K562 (cell line): ENCODE data around the gene OPRL1. TPM values are rescaled to one million over a fixed set of nuclear protein-coding genes. Genes with fewer than 3 reads are reported as not detected.

Experiments
- ATF1 ChIP-seq, 2 experiments: fragments of 450-650 bp in 1 of 2; IDR thresholded peaks; 2 replicates each; pipeline ENCODE4 v1.6.1; 2016; ENCODE audit warnings: missing compliant biosample characterization in 1 of 2, missing genetic modification characterization in 1 of 2
- CBX2 ChIP-seq: fragments of 200-600 bp; sonication (generic); IDR thresholded peaks from one replicate; pipeline ENCODE4 v1.6.1; 2012; ENCODE audit warnings: mild to moderate bottlenecking, low read length, inconsistent platforms; ENCODE audit not compliant: insufficient read depth, poor library complexity, severe bottlenecking
- CBX8 ChIP-seq: fragments of 200-600 bp; sonication (generic); IDR thresholded peaks from 2 replicates; pipeline ENCODE4 v1.6.1; 2012; ENCODE audit warnings: borderline replicate concordance, mixed run types, low read depth, mild to moderate bottlenecking, moderate library complexity, mixed read lengths, low read length, control low read depth, inconsistent platforms; ENCODE audit not compliant: poor library complexity, severe bottlenecking; ENCODE audit errors: extremely low read depth
- HDAC8 ChIP-seq: fragments of 450-650 bp; IDR thresholded peaks from 2 replicates; pipeline ENCODE4 v1.6.1; 2016; ENCODE audit warnings: mild to moderate bottlenecking, missing genetic modification characterization, moderate library complexity, missing compliant biosample characterization
- HNRNPLL ChIP-seq: fragments of 200-400 bp; formaldehyde crosslinking; IDR thresholded peaks from 2 replicates; pipeline ENCODE4 v1.6.1; 2017; ENCODE audit warnings: low read length, low read depth, mild to moderate bottlenecking; ENCODE audit not compliant: poor library complexity, severe bottlenecking
- NFYB ChIP-seq: IDR thresholded peaks from 2 replicates; pipeline ENCODE4 v1.6.1; 2011; ENCODE audit warnings: mild to moderate bottlenecking, moderate library complexity; ENCODE audit not compliant: insufficient read length; ENCODE audit errors: extremely low read depth
- RHOXF2B ChIP-seq: fragments of 250-450 bp; sonication (Bioruptor Pico); conservative IDR thresholded peaks from 2 replicates; pipeline ENCODE4 v1.5.1; 2021
- SIN3B ChIP-seq: fragments of 450-650 bp; IDR thresholded peaks from 2 replicates; pipeline ENCODE4 v1.6.1; 2017; ENCODE audit warnings: low read depth, mild to moderate bottlenecking, moderate library complexity
- SOX6 ChIP-seq: fragments of 450-650 bp; IDR thresholded peaks from 2 replicates; pipeline ENCODE4 v1.6.1; 2014; ENCODE audit warnings: mild to moderate bottlenecking
- TBL1XR1 ChIP-seq, 2 experiments: IDR thresholded peaks; 2 replicates each; pipeline ENCODE4 v1.6.1; 2012; ENCODE audit warnings: improper control_type of control experiment in 2 of 2, low read length in 2 of 2, mild to moderate bottlenecking in 1 of 2
- TRIM24 ChIP-seq, 2 experiments: fragments of 450-650 bp; IDR thresholded peaks; 2 replicates each; pipeline ENCODE4 v1.6.1; 2016
- WHSC1 ChIP-seq: IDR thresholded peaks from one replicate; pipeline ENCODE4 v1.6.1; 2012; ENCODE audit warnings: low read length, control low read depth, inconsistent platforms
- ZBTB9 ChIP-seq: fragments of 450-650 bp; formaldehyde crosslinking; IDR thresholded peaks from 2 replicates; pipeline ENCODE4 v1.4.0; 2020; ENCODE audit warnings: mild to moderate bottlenecking, moderate library complexity
- ZC3H11A ChIP-seq: IDR thresholded peaks from 2 replicates; pipeline ENCODE4 v1.6.1; 2012; ENCODE audit warnings: low read depth, low read length, improper control_type of control experiment
- ZKSCAN3 ChIP-seq: fragments of 250-450 bp; sonication (Bioruptor Pico); IDR thresholded peaks from 2 replicates; pipeline ENCODE4 v1.4.0; 2020
- ZKSCAN8 ChIP-seq: fragments of 200-800 bp; sonication (Bioruptor generic); IDR thresholded peaks from 2 replicates; pipeline ENCODE4 v1.6.1; 2016; ENCODE audit warnings: missing genetic modification characterization, missing compliant biosample characterization
- ZNF184 ChIP-seq: sonication (generic); formaldehyde crosslinking; IDR thresholded peaks from 2 replicates; pipeline ENCODE4 v1.5.0; 2020; ENCODE audit warnings: missing genetic modification reagents
- ZNF282 ChIP-seq: sonication (generic); formaldehyde crosslinking; IDR thresholded peaks from 2 replicates; pipeline ENCODE4 v1.8.1; 2023; ENCODE audit warnings: missing genetic modification reagents
- ZNF780A ChIP-seq: fragments of 250-450 bp; sonication (Bioruptor Pico); IDR thresholded peaks from 2 replicates; pipeline ENCODE4 v1.5.0; 2021; ENCODE audit warnings: mild to moderate bottlenecking
- polyA plus RNA-seq, 8 experiments: library from polyadenylated mRNA; depleted of rRNA in 4 of 8; stranded (reverse) in 5 of 8; unstranded in 3 of 8; fragments of >200 nt; fragmentation: Nextera tagmentation in 2 of 8; fragmentation: Illumina TruSeq in 1 of 8; extraction: Ambion mirVana in 2 of 8; extraction: Trizol in 1 of 8; gene quantifications; 2 replicates each; pipeline versions ENCODE4 v1.2.1 to v1.2.3, GENCODE V29; 2011 to 2014; ENCODE audit warnings: inconsistent platforms in 1 of 8, missing spikeins in 1 of 8
- total RNA-seq, 7 experiments: library from RNA; depleted of rRNA in 6 of 7; stranded (reverse); fragments of >200 nt in 6 of 7; fragmentation: Illumina TruSeq in 2 of 7; extraction: Trizol in 2 of 7; gene quantifications; 2 replicates each; pipeline versions ENCODE4 v1.2.1 to v1.2.3, GENCODE V29; 2011 to 2021; ENCODE audit warnings: low replicate concordance in 1 of 7
- TF ChIP-seq, protein P1 (sequence below): fragments of 250-450 bp; sonication (Bioruptor Pico); IDR thresholded peaks from 2 replicates; pipeline ENCODE4 v1.5.0; 2021
- TF ChIP-seq, protein P2 (sequence below): fragments of 450-650 bp; IDR thresholded peaks from 2 replicates; pipeline ENCODE4 v1.6.1; 2016; ENCODE audit warnings: missing biosample characterization, missing genetic modification characterization

Gene OPRL1
- total and polyA plus RNA-seq, 9 of the 15 experiments (the other 6 are each of a cell fraction or from before 2014, with no cell fraction given): 0.06 to 0.33 (median 0.11) TPM; not detected in 2

- TF ChIP-seq, protein P1, sequence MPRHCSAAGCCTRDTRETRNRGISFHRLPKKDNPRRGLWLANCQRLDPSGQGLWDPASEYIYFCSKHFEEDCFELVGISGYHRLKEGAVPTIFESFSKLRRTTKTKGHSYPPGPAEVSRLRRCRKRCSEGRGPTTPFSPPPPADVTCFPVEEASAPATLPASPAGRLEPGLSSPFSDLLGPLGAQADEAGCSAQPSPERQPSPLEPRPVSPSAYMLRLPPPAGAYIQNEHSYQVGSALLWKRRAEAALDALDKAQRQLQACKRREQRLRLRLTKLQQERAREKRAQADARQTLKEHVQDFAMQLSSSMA (CRISPR knock-in tag): no peak
- no peak for TF ChIP-seq ZNF282 (CRISPR knock-in tag)
- TF ChIP-seq TRIM24 (IDR thresholded peaks at IDR 0.05): no peak
- no peak for TF ChIP-seq NFYB
- TF ChIP-seq CBX8: no peak
- TF ChIP-seq WHSC1: no peak
- peak; percentile 55; the same call in 1 of the 2 replicates for TF ChIP-seq HDAC8
- TF ChIP-seq SIN3B: peak; percentile 68
- TF ChIP-seq, protein P2, sequence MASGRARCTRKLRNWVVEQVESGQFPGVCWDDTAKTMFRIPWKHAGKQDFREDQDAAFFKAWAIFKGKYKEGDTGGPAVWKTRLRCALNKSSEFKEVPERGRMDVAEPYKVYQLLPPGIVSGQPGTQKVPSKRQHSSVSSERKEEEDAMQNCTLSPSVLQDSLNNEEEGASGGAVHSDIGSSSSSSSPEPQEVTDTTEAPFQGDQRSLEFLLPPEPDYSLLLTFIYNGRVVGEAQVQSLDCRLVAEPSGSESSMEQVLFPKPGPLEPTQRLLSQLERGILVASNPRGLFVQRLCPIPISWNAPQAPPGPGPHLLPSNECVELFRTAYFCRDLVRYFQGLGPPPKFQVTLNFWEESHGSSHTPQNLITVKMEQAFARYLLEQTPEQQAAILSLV: no peak
- no peak for TF ChIP-seq ZKSCAN3
- TF ChIP-seq RHOXF2B: no peak
- TF ChIP-seq CBX2: no peak
- peak; percentile 43 to 79; a peak in 1 of 4 replicates for TF ChIP-seq TBL1XR1 (IDR thresholded peaks at IDR 0.05; ENCODE audit: low read length in 2 of 2)
- no peak for TF ChIP-seq ZC3H11A
- no peak for TF ChIP-seq SOX6
- 0 out of 2 replicates have a peak, but pooled peaks have one; percentile 37 for TF ChIP-seq ATF1 (CRISPR knock-in tag; IDR thresholded peaks at IDR 0.05)
- peak; percentile 81 for TF ChIP-seq ATF1 (tag; IDR thresholded peaks at IDR 0.05)
- TF ChIP-seq ZBTB9 (CRISPR knock-in tag): peak; percentile 97
- no peak for TF ChIP-seq ZKSCAN8
- TF ChIP-seq ZNF184 (CRISPR knock-in tag): no peak
- TF ChIP-seq HNRNPLL: peak; percentile 79
- no peak for TF ChIP-seq ZNF780A (CRISPR knock-in tag)
Observed at GRCh38 chr20:64062596-64063388, 17.1 kb upstream of the OPRL1 start, which contains the start of gene TCEA2 (continued).
